AG04449 (cell line): ENCODE results near the gene ANKRD34B.

Experiments used
- CTCF ChIA-PET: fragments of 350-600 bp; formaldehyde crosslinking; extraction: SDS; loops from one replicate; lab custom pipeline; 2021; ENCODE audit warnings: antibody characterized with exemption; lab: Yijun Ruan, JAX
- POLR2A ChIA-PET: fragments of 400-600, 350-600 bp; formaldehyde crosslinking; extraction: SDS; loops from one replicate; lab custom pipeline; 2020; ENCODE audit warnings: antibody characterized with exemption, inconsistent platforms; lab: Yijun Ruan, JAX
- DNase-seq: peaks from one replicate; pipeline ENCODE4 v3.0.0-alpha.2; 2010; ENCODE audit warnings: low read depth, low spot score
- H3K4me3 ChIP-seq: 2 replicates; pipeline ENCODE4 v1.5.1; 2011; ENCODE audit warnings: low read depth, mild to moderate bottlenecking, control low read depth, low read length
- TF ChIP-seq, protein P1 (sequence below): IDR thresholded peaks from one replicate; pipeline ENCODE4 v1.5.1; 2011; ENCODE audit warnings: mild to moderate bottlenecking, moderate library complexity, low read length, control low read depth, inconsistent platforms; ENCODE audit not compliant: insufficient read depth; ENCODE audit errors: missing control alignments

ANKRD34B gene

DNA sequence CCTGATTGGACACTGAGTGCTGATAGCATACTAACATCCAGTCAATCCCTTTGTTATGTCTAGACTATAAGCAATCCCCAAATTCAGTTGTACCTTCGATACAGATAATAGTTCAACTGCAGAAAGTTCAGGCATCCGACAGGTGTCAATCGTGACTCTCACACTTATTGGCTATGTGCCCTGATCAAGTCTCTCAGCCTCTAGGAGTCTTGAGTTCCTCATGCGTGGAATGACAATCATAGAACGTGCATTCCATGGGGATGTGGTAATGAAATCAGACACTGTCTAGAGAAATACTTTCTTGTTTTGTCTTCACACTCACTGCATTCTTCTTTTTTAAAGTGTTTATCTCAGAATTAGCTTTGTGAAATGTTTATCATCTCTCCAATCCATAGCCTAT lies 4.8 kb downstream of the ANKRD34B start:
- TF ChIP-seq, protein P1, sequence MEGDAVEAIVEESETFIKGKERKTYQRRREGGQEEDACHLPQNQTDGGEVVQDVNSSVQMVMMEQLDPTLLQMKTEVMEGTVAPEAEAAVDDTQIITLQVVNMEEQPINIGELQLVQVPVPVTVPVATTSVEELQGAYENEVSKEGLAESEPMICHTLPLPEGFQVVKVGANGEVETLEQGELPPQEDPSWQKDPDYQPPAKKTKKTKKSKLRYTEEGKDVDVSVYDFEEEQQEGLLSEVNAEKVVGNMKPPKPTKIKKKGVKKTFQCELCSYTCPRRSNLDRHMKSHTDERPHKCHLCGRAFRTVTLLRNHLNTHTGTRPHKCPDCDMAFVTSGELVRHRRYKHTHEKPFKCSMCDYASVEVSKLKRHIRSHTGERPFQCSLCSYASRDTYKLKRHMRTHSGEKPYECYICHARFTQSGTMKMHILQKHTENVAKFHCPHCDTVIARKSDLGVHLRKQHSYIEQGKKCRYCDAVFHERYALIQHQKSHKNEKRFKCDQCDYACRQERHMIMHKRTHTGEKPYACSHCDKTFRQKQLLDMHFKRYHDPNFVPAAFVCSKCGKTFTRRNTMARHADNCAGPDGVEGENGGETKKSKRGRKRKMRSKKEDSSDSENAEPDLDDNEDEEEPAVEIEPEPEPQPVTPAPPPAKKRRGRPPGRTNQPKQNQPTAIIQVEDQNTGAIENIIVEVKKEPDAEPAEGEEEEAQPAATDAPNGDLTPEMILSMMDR = no peak
- POLR2A ChIA-PET = no interaction called here
- no peak for DNase-seq
- CTCF ChIA-PET = no interaction called here
- no peak overlapping the region for H3K4me3 ChIP-seq

DNA sequence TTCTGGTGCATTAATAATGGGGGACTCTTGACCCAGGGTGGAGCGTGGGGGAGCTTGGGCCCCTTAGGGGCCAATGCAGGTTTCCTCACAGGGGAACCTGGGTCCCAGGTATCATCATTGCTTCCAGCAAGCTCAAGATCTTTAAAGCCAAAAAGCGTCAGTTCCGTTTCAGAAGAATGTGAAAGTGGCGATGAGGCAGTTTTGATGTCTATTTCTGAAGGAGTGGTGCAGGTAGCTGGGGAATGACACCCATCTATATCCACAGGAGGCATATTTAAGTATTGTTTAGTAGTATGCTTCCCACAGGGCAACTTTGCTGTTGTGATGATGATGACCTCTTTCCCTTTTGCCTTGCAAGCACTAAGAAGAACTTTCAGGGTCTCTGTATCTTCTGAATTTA lies 10.8 kb downstream of the ANKRD34B start:
- POLR2A ChIA-PET = no interaction called here
- no peak overlapping the region for H3K4me3 ChIP-seq
- DNase-seq = no peak
- TF ChIP-seq, protein P1 = no peak
- CTCF ChIA-PET = no interaction called here

DNA sequence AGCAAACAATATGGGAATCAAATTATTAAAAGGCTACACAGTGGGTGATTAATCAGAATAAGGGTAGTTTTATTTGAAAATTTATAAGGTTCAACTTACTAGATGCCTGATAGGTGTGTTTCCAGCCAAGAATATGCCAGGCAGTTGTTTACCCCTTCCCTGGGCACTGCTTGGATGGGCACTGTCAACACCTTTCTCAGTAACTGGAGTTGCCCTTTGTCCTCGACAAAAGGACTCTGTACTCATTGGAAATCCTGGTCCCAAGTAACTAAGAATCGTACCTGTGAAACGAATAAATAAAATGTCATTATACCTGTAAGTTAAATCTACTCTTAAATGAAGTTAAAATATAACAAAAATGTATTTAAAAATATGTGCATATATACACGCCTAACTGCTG lies 15.0 kb downstream of the ANKRD34B start:
- no peak for DNase-seq

DNA sequence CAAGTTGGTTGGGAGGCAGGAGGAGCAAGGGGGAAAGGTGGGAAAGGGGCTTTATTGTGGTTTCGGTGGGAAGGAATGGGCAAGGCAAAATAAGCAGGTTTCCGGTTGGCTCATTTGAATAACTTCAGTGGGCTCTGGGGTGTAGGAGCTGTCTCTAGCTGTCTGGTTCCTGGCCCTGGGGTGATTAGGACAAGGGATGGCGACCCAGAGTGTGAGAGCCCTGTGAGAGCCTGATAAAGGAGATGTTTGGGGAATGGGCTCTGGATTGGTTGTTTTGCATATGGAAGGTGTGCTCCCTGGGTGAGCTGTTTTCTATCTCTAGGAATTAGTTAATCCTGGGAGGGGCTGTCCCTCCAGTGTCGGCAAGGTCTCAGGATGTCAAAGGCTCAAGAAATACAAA lies 15.4 kb downstream of the ANKRD34B start:
- ChIA-PET POLR2A (no interaction called here), CTCF (no interaction called here)
- DNase-seq = no peak

More for the DNA sequence above, 15.0 kb downstream of the ANKRD34B start:
- H3K4me3 ChIP-seq = no peak overlapping the region
- TF ChIP-seq, protein P1 = no peak
- POLR2A ChIA-PET = no interaction called here
- CTCF ChIA-PET = no interaction called here

DNA sequence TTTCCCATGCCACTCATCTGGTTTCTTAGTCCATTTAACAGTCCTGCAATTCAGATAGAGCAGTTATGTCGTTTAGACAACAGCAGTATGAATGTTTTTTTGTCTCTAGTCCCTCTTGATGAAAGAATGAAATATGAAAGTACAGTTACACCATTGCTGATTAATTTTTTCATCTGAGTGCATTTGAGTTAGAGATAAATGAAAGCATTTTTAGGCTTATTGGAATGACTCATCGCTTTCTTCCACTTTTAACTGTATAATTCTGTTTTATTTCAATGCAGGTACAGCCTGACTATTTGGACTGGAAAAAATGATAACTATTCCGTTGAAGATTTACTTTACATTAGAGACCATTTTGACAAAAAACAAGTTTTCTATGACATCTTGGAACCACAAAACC lies 28.7 kb downstream of the ANKRD34B start:
- ChIA-PET CTCF (no interaction called here), POLR2A (no interaction called here)
- TF ChIP-seq, protein P1 = no peak
- no peak overlapping the region for H3K4me3 ChIP-seq
- DNase-seq = no peak

More for the DNA sequence above, 15.4 kb downstream of the ANKRD34B start:
- H3K4me3 ChIP-seq = no peak overlapping the region
- TF ChIP-seq, protein P1 = no peak

DNA sequence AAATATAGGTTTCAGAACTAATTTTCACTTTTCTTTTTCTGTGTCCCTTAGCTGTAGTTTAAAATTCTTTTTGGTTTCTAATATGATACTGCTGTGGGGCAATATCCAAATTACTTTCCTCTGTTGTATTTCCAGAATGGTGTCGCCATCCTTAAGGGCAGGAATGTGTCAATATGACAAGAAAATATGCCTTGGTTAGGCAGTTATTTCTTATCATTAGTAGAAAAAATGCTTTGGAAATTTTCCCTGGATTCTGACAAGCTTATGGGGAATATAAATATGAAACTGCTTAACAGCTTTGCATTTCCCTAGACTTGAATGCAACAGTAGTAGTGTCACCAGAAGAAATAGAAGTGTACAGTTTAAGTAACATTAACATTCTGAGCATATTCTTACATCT lies 29.4 kb downstream of the ANKRD34B start:
- POLR2A ChIA-PET = interaction anchor here (0.6 kb wide), 1 partner anchor 84 kb away, joined by 3 read pairs; no protein-coding TSS in a partner anchor
- TF ChIP-seq, protein P1 = no peak
- CTCF ChIA-PET = no interaction called here
- DNase-seq = no peak
- no peak overlapping the region for H3K4me3 ChIP-seq
